ENCODE results near the gene SIX5.
A peak's percentile ranks its signal among the peaks of the same experiment; 100 is the strongest.
"Not testable (repeated sequence)": the region's sequence is repeated elsewhere in the genome, so short reads cannot be mapped to it uniquely, and the experiment has no call there.

Gene SIX5

DNA sequence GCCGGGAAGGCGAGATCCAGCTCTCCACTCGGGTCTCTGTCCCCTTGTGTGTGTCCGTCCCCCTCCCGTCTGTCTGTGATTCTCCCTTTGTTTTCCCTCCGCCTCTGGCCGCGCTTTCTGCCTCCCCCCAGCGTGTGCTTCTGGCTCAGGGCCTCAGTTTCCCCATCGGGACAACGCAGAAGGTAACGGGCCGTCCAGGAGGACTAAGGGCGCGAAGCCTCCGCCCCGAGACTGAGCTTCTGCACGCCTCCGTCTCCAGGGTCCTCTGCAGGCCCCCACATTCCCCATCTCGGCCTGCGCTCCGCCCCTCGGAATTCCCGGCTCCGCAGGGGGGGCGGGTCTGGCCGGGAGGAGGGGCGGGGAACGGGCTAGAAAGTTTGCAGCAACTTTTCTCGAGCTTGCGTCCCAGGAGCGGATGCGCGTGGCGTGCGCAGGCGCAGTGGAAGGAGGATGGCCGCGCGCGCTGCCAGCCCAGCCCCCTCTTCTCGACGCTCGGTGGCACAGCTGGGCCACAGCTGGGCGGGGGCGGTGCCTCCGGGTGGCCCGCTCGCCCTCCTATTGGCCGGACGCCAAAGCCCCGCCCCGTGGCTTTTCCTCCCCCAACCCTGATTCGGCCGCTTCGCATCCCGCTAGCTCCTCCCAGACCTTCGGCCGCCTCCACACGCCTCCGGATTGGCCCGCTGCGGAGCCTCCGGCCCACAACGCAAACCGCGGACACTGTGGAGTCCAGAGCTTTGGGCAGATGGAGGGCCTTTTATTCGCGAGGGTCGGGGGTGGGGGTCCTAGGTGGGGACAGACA is at the start of gene SIX5:
Gene SIX5, minus strand, starts transcription at position 269 of the 799 bp plus-strand sequence. CDS start 408 bp downstream, outside the sequence.
- peak; percentile 91 to 94 for DNase-seq (ENCODE audit: low read depth in 2 of 2)

GRCh38 chr19:45817725-45818301 is 48.8 kb upstream of the SIX5 start:
- no peak for DNase-seq (ENCODE audit: low read depth in 2 of 2)

DNA sequence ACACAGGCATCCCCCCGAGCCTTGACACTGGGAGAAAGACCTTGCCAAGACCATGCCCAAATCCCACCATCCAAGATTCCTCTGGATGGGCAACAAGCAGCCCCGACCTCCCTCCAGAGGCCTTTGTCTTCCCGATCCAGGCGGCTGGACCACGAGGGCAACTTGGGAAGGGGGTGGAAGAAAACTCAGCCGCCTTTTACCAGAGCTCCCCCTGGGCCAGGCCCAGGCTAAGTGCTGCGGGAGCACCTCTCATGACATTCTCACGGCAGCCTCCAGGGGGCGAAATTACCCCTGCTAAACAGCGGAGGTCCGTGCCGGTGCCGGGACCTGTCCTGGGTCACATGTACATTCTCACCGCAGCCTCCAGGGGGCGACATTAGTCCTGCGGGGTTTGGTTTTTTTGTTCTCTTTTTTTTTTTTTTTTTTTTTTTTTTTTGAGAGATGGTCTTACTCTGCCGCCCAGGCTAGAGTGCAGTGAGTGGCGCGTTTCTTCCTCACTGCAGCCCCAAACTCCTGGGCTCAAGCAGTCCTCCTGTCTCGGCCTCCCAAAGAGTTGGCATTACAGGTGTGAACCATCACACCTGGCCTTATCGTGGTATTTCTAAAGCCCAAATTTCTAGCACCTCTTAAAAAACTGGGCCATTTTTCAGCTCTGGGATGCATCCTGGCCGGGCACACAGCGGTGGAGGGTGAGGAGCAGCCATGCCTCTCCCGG is 48.1 kb upstream of the SIX5 start:
- DNase-seq (ENCODE audit: low read depth in 2 of 2) = peak; percentile 97 to 98

GRCh38 chr19:45816236-45817009 is 47.4 kb upstream of the SIX5 start:
- DNase-seq (ENCODE audit: low read depth in 2 of 2) = no peak

DNA sequence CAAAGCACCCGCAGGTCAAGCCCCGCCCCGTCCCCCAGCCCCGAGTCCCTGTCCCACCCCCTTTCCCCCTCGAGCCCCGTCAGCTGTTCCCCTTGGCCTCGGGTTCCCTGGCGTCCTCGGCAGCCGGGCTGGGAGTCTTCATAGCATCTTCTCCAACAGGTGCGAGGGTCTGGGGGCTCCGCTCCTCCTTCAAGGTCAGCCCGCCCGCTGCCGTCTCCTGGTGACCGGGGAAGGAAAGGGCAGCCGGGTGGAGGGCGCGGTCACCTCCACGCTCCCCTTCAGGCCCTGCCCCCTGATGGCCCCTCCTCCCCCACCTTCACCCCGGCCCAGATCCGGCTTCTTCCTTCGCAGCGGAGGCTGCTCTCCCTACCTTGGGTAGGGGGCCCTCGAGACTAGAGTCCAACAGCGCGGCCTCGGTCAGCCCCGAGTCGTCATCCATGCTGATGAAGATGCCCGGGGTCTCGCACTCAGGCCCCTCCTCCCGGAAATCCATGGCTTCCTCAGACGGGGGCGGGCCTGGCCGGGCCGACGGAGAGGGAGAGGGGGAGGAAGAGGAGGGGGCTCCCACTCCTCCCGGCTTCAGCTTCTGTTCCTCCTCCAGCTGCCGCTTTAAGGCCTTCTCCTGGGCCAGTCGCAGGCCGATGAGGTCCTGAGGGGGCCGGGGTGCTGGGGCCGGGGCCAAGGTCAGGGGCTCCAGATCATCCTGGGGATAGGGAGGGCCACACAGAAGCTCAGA is 46.6 kb upstream of the SIX5 start:
- no peak for DNase-seq (ENCODE audit: low read depth in 2 of 2)

DNA sequence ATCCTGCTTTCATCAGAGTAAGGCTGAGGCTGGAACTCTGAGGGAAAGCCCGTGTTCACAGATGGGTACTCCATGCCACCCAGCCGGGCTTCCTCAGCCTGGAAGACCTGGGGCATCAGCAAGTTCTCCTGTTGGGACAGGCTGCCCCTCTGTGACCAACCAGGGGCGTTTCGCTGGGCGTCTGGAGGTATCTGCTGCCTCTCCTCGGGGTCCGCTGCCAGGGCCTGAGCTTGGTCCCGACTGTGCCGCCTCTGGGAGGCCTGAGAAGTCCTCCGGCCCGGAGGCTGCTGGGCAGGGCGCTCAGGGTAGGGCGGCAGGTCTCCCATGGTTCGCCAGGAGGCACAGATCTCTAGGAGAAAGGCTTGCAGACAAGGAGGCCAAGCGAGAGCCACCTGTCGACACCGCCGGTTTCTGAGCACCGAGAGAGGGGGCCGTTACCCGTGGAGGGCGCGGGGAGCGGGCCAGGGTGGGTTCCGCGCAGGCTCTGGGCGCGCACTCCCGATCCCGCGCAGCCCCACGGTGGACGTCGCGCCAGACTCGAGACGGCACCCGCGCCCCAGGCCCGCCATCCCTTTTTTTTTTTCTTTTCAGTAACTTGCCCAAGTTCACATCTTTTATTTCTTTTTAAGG is 45.9 kb upstream of the SIX5 start, which contains the start of gene RSPH6A:
Gene RSPH6A, minus strand, starts transcription at position 458 of the 630 bp plus-strand sequence. Its CDS starts 132 bp downstream, at position 326.
- DNase-seq (ENCODE audit: low read depth in 2 of 2) = no peak

DNA sequence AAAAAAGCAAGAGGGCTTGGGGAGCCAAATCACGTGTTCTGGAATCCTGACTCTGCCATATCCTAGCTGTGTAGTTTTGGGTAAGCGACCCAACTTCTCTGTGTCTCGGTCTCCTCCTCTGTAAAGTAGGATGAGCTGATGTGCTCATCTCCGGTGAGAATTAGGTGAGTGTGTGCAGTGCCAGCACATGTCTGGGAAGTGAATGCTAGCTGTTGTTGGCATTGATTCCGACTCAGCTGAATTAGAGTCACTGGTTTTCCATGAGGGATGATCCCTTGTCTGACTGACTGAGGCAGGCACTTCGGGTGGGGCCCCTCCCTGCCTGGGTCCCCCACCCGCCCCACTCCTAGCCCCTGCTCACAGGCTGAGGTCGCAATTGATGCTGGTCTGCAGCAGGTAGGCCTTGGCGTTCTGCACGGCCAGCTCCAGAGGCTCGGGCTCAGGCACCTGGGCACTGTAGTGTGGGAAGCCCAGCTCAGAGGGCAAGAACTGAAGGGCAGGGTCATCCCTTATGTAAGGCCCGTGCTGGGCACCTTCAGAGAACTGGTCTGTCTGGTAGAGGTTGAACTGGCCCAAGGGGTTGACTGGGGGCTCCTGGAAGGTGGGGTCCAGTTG is 45.2 kb upstream of the SIX5 start:
- no peak for DNase-seq (ENCODE audit: low read depth in 2 of 2)

DNA sequence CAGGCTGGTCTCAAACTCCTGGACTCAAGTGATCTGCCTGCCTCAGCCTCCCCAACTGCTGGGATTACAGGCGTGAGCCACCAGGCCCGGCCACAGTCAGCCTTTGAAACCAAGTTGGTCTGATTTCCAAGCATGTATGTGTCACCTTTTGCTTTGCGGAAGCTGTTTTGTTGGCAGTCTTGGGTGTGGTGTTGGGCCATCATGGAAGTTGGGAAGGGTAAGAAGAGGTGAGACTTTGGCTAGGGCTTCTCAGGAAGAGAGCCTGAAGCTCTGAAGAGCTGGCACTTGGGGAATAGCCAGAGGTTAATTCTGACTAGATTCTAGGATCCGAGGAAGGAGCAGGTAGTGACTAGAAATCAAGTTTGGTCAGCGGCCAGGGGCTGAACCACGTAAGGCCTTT is 43.2 kb upstream of the SIX5 start:
- no peak for DNase-seq (ENCODE audit: low read depth in 2 of 2)

- DNase-seq (ENCODE audit: low read depth in 2 of 2) = no peak
These were observed 40.6 kb upstream of the SIX5 start for GRCh38 chr19:45809643-45810159.

- no peak for DNase-seq (ENCODE audit: low read depth in 2 of 2)
These were observed 36.7 kb upstream of the SIX5 start for GRCh38 chr19:45805719-45806118.

GRCh38 chr19:45804959-45805230 is 35.8 kb upstream of the SIX5 start:
- DNase-seq (ENCODE audit: low read depth in 2 of 2) = no peak

- no peak for DNase-seq (ENCODE audit: low read depth in 2 of 2)
These were observed 35.3 kb upstream of the SIX5 start for GRCh38 chr19:45804140-45804958.

DNA sequence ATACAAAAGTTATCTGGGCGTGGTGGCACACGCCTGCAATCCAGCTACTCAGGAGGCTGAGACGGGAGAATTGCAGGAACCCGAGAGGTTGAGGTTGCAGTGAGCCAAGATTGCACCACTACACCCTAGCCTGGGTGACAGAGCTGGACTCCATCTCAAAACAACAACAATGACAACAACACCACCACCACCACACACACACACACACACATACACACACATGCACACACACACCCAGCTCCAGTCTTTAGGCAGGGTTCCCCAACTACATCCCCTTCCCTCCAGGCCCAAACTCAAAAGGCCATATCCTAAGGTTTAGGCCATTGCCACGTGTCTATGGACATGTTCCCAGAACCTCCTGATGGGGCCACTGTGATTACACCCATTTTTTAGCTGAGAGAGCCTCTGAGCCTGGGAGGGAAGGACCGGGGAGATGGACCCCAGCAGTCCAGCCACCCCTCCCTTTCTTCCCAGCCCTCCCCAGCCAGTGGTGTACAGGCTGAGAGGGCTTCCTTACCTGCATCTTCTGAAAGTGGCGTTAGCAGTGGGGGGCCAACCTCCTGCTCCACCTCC is 32.6 kb upstream of the SIX5 start:
- DNase-seq (ENCODE audit: low read depth in 2 of 2) = no peak

DNA sequence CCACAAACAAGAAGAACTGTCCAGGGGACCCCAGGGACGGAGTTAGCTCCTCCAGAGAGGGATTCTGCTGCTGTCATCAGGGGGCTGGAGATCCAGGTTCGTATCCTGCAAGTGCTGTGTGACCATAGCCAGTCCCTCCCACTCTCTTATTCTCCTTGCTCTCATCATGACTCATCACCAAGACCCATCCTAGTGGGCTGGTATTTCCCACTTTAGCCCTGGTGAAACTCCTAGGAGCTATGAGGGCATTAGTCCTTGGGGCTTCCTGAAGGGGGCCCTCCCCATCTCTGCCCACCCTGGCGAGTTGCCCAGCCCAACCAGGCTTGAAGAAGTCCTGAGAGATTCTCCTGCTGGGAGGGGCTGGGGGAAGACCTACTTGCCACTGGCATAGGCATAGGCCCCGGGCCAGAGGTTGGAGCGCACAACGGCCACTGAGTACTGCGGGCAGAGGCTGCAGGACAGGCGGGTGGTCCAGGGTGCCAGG is 31.1 kb upstream of the SIX5 start:
- DNase-seq (ENCODE audit: low read depth in 2 of 2) = no peak

- not testable (repeated sequence) for DNase-seq (ENCODE audit: low read depth in 2 of 2)
These were observed 30.5 kb upstream of the SIX5 start for GRCh38 chr19:45799541-45799940.

- peak in 1 of 2 donors; percentile 43 for DNase-seq (ENCODE audit: low read depth in 2 of 2)
These were observed 30.0 kb upstream of the SIX5 start for GRCh38 chr19:45798995-45799517.

DNA sequence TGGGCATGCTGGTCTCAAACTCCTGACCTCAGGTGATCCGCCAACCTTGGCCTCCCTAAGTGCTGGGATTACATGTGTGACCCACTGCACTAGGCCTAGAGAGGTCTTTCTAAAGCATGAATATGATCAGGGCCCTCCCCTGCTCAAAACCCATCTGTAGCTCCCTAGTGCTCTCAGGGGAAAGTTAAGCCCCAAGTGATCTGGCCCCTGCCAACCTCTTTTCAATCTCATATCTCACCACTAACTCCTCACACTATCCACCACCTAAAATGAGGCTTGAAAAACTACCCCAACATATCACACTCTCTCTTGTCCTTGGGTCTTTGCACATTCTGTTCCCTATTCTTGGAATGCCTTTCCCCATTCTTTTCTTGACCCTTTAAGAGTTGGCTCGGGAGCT is 25.6 kb upstream of the SIX5 start:
- no peak for DNase-seq (ENCODE audit: low read depth in 2 of 2)

DNA sequence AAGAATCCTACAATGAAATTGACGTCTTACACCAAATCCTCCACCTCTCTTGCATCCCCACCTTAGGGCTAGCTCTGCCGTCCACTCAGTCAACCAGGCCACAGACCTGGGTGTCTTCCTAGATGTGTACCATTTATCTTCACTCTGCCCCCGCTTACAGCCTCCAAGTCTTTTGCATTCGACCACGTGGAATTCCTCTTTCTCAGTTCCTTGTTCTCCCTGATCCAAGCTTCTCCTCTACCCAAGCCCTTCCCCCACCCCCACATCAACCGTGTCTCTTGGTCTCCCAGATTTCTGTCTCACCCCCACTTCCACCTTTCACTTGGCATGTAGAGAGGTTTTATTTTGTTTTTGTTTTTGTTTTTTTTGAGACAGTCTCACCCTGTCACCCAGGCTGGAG is 24.8 kb upstream of the SIX5 start:
- no peak for DNase-seq (ENCODE audit: low read depth in 2 of 2)

DNA sequence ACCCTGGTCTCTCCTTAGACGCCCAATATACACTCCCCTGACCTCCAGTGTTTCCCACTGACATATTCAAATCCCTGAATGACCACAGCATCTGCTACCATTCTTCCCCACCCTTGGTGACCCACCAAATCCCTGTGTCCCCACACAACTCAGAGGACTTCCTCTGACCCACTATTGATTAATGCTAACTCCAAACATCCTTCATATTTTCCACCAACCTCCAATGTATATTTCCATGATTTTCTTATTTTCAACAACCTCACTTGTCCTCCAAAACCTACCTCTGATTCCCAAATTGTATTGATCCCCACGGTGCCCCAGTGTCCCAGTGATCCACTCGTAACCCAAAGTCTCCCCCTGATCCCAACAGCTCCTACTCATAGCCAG is 24.1 kb upstream of the SIX5 start:
- no peak for DNase-seq (ENCODE audit: low read depth in 2 of 2)

Data from activated CD4-positive, alpha-beta T cell treated with anti-CD3 and anti-CD28 coated beads for 24 hours (primary cell).